Middle frontal gyrus (tissue), 1 donor: ENCODE data around the gene JMJD1C.
A peak's percentile ranks its signal among the peaks of the same experiment; 100 is the strongest.

Experiments used
- DNase-seq: peaks from one replicate; pipeline ENCODE4 v3.0.0-alpha.2; 2015; ENCODE audit warnings: low spot score; ENCODE audit errors: extremely low spot score

JMJD1C gene

DNA sequence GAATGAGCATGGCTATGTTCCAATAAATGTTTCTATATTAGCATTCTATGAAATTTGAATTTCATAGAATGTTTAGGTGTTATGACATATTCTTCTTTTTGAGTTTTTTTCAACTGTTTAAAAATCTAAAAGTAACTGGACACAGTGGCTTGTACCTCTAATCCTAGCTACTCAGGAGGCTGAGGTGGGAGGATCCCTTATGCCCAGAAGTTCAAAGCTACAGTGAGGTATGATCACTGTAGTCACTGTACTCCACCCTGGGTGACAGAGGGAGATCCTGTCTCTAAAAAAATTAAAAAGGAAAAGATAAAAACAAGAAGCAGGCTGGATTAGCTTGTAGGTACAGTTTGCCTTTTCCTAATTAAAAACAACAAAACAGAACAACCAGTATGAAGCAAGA is 237.5 kb downstream of the JMJD1C start:
- DNase-seq: no peak

GRCh38 chr10:63227207-63227895 is 238.4 kb downstream of the JMJD1C start:
- DNase-seq: no peak

DNA sequence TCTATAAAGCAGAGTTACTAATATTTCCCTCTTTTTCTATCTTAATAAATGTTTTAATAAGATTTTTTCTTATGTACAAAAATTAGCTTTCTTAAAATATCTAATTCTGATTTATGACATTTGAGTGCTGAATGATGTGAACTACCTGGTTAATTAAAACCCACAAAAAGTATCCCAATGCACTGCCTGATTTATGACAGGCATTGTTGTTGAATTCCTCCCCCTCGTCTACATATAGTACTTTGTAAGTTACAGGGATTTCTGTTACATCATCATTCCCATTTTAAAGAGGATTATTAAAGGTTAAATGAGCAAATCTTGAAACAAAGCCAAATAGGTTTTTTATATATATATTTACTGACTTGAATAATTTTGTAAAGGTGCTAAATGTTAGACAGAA is 241.5 kb downstream of the JMJD1C start:
- no peak for DNase-seq

GRCh38 chr10:63221950-63222349 is 243.8 kb downstream of the JMJD1C start:
- DNase-seq: no peak

DNA sequence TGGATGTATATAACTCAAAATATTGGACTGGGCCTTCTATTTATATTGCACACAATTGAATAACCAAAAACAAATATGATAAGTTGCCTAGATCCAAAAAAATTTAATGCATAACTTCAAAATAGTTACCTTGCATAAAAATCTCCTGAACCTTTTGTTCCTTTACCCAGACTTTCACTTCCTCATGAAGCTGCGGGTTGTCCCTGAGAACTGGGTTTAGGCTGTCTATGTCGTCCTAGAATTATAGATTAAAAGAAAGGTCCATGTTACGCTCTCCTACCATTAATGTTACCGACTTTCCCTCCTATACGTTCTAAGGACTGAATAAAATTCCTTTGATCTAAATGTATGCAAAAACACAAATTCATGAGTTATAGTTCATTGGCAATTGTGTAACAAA is 246.0 kb downstream of the JMJD1C start:
- DNase-seq: no peak

DNA sequence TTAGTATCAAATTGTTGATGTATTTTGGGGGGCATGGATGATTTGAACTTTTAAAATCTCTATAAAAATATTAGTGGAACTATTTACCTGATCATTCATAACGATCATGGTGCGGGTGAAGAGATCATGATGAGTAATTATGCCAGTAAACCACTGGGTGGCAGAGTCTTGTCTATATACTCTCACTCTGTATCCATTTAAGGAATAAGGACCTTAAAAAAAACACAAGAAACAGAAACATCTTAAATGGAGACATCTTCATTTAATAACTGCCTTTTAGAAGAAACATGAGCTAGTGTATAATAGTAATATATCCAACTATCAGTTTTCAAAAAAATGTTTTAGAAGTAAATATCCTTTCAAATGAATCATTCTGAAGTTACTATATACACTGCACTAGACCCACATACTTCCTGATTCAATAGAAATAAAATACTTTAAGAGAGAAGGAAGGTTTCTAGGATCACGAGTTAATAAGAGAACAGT is 248.6 kb downstream of the JMJD1C start:
- peak; percentile 39 for DNase-seq

- DNase-seq: no peak
Observed at GRCh38 chr10:63214571-63214970, 251.2 kb downstream of the JMJD1C start.

GRCh38 chr10:63213489-63213888 is 252.3 kb downstream of the JMJD1C start:
- DNase-seq: no peak

DNA sequence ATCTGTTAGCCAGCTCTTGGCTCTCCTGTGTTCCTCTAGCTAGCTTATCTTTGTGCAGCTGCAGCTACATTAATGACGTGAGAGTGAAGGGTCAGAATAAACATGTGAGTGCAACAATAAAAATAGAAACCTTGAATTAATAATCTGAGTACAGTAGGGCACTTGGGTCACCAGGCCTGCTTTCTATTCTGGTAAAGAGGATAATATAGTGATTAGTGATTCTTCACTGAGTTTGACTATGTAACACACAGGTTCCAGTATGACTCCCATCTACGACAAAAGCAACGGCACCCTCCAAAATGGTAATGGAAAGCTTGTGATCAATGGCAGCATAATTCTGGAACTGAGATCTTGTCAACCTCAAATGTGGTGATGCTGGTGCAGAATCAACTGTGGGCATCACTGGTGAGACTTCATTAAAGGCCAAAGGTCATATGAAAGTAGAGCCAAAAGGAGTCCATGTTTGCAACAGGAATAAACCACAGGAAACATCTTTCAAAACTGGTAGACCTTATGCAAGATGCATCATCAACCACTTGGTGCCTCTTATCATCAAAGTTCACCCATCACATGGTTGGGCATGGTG is 255.1 kb downstream of the JMJD1C start:
- no peak for DNase-seq

DNA sequence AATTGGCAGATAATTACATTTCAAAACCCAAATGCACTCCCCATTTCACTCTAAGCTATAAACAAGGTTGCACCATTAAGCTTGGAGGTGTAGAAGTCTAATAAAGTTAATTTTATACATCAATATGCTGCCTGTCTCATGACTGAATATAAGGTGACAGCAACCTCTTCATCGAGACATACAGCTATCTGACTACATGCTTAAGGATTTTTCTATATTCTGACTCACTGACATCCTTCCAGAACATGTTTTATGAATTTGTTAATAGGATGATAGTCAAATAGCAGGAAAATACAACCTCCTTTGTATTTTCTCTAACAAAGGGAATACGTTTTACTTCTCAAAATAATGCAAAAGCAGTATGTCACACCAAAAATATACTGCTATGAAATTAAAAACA is 256.1 kb downstream of the JMJD1C start:
- no peak for DNase-seq

DNA sequence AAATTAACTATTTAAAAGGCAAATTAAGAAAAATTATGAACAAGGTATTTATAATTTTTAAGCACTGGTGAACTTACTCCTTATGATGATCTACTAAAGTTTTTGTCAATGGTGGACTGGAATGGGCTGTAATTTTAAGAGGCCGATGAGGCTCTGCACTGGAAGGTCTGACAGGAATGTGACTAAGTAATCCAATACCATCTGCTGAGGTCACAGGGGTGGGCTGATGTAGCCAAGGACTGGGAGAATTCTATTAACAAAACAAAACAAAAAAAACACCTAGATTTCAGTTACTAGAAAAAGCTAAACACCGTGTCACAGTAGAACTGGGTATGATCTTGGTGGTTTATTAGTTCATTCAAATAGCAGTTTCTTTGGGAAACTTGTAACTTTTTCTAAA is 256.8 kb downstream of the JMJD1C start:
- no peak for DNase-seq

GRCh38 chr10:63206997-63207811 is 258.6 kb downstream of the JMJD1C start:
- DNase-seq: peak; percentile 31

DNA sequence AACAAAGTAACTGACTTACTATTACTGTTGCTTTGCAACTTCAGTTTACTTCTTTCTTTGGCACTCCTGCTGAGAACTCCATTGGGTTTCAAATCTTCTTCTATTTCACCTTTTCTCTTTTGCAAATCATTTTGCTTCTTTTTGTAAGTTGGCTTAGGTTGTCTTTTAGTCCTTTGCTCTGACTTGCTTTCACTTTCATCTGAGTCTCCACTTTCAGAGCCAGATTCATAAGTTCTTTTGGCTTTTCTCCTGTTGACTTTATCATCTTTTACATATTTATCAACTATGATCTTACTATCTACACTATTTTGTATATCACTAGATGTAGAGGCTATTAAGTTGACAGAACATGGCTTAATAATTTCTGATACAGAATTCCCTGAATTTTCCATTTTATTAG is 259.2 kb downstream of the JMJD1C start:
- DNase-seq: no peak

DNA sequence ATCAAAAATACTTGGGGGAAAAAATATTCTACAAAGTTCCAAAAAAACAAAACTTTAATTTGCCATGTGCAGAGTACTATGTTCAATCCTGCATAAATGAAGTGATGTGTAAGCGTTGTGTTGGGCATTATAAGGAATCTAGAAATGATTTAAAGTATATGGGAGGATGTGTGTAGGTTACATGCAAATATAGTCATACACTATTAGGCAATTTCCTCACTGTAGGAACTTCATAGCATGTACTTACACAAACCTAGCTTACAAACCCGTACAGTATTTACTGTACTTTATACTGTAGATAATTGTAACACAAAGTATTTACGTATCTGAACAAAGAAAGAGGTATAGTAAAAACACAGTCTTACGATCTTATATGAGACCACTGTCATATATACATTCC is 260.4 kb downstream of the JMJD1C start:
- no peak for DNase-seq

- no peak for DNase-seq
Observed at GRCh38 chr10:63204667-63205391, 260.9 kb downstream of the JMJD1C start.

DNA sequence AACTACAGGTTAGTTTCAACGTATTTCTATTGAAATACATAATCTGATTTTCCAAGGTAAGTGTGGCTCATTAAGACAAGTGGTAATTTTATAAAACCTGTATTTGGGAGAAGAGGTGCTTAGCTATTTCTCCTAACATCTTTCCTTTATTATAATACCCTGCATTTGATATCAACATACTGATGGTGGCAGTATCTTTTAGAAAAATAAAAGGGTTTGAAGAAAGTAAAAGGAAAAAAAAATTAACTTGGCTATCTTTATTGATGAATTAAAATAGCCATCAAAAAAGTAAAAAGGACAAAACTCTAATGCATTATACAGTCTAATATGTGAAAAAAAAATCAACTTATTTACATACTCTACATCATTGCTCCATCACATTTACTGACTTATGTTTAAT is 264.7 kb downstream of the JMJD1C start:
- no peak for DNase-seq

GRCh38 chr10:63200431-63200830 is 265.3 kb downstream of the JMJD1C start:
- DNase-seq: no peak

DNA sequence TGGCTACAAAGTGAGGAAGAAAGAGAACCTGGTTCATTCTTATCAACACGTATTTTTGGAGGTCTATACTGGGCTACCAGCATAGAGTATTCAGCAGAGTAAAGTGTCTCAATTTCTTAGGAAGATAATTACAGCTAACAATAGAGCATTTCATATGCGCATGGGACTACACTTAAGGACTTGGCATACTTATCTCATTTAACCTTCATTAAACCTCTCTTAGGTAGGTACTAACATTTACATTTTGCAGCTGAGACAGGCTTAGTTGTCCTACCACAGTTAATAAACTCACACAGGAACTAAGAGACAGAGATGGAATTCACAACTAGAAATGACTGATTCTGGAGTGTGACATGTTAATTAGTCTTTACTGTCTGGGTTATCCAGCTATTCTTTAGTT is 266.1 kb downstream of the JMJD1C start:
- DNase-seq: no peak

DNA sequence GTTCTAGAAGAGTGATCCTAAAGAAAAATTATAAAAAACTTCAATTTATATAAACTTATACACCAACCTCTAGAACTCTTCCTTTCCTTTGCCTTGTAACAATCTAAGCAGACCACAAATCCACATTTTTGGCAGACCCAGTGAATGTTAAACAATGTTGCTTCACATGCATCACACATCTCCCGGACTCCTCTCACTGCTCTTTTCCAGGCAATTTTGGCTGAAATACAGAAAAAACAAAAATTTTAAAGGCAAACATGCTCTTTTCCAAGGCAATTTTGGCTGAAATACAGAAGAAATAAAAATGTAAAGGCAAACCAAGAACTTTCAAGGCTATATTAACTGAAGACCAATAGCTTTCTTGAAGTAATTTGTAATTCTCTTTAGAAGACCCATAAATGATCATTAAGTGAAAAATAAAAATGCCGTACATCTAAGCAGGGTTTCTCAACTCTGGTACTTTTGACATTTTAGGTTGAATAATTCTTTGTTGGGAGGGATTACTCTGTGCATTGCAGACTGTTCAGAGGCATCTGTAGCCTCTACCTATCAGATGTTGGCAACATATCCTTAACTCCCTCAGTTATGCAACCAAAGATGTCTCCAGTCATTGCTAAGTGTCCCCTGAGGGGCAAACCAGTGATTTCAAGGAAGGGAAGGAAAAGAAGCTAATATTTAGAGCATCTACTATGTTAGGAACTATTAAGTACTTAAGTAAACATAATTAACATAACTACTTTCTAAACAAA is 268.3 kb downstream of the JMJD1C start:
- DNase-seq: no peak

- no peak for DNase-seq
Observed at GRCh38 chr10:63192826-63193225, 273.0 kb downstream of the JMJD1C start.

DNA sequence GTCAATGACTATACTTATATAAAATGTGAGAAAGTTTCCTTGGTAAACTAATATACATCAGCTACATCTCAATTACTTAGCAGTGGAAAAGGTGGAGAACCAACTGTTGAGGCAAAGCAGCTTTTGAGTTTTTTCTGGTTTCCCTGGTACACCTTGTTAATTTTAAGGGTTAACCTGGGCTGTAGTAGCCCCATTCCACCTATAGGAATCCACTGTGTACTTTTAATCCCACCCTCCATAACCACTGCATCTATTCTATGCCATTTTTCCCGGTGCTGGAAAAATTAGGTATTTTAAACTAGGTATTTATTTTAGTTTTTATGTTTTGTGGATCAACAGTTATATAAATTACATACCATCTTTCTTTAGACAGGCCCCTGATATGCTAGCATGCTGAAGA is 290.2 kb downstream of the JMJD1C start:
- DNase-seq: no peak
